Measurements from ENCODE around the gene NUP98.
"Not testable (repeated sequence)": the region's sequence is repeated elsewhere in the genome, so short reads cannot be mapped to it uniquely, and the experiment has no call there.

NUP98 gene

DNA sequence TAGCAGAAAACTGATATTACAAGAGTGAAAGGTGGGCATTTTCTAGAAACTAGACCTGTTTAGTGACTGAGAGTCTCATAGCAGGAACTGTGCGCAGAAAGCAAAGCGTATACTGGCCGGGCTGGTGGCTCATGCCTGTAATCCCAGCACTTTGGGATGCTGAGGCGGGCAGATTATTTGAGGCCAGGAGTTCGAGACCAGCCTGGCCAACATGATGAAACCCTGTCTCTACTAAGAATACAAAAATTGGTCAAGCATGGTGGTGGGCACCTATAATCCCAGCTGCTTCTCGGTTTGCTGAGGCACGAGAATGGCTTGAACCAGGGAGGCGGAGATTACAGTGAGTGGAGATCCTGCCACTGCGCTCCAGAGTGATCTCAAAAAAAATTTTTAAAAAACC is 1.8 kb upstream of the NUP98 start:
- DNase-seq (ENCODE audit: low read depth) = no peak

DNA sequence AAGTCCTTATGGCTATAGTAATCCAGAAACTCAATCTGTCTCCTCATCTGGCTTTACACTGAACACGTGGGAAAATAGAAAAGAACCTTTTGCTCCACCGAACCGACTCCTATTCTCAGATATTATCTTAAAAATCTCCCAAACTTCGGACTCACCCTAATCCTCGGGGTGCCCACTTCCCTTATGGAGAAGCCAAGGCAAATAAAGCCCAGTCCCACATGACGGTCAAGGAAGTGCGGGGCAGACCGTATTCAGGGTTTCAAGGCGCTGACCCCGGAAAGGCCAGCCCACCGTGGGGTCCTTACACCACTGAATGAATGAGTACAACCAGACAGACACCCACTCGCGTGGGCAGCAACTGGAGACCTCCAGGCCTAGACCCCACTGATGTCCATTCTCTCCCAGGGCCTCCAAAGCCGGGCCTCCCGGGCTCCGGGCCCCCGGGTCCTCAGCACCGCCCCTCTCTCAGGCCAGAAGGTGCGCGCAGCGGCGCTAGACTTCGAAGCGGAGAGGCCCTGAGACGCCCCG is 489 bp downstream of the NUP98 start:
- no peak for DNase-seq (ENCODE audit: low read depth)

DNA sequence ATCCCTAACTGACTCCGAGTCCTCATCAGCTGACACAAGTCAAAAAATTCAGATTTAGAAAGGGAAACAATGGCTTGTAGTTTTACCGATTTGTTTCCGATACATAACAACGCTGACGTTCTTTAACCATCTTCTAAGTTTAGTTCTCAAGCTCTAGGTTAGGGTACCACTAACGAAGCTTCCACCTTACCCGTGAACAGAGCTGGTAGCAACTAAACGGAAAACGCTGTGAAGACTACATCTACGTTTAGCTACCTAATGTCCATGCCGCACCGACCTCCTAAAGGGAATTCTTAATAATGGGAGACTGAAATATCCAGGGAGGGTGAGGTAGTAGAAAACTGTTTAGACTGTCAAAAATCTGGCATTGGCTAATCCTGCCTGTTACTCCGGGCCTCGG is 1.0 kb downstream of the NUP98 start:
- DNase-seq (ENCODE audit: low read depth) = no peak

DNA sequence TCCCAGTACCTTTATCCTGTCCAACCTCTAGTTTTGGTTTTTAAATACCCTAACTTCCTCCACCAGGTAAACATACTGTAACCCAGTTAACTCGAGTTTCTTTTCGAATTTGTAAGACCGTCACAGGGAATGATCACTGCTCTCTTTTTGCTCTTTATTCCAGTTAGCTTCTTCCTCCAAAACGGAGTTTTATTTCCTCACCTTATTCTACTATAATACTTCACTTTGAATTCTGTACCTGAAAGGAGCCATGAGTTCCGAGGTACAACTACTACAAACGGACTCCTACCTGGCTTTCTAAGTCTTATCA is 1.4 kb downstream of the NUP98 start:
- no peak for DNase-seq (ENCODE audit: low read depth)

DNA sequence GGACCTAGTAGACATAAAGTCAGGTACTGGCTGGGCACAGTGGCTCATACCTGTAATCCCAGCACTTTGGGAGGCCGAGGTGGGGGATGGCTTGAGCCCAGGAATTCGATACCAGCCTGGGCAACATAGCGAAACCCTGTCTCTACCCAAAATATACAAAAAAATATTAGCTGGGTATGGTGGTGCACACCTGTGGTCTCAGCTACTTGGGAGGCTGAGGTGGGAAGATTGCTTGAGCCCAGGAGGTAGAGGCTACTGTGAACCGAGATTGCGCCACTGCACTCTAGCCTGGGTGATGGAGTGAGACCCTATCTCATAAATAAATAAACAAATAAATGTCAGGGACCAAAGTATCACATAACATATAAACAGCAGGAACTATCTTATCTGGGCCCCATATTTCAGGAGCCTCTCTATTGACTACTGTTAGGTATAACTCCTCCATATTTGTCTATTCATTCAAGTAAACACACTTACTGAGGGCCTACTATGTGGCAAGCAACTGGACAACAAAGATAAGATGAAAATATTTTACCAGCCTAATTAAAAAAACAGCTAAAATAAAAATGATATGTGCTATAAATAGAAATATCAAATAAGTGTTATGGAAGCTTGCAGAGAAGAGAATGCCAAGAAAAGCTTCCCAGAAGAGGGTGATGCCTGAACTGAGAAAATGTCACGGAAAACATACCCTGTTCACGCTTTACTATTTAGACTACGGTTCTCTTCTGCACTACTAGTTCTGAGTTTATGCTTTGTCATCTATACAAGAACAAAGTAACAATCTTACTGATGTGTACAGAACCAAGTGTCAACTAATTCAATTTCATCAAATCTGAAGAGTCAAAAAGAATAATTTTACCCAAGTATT is 2.0 kb downstream of the NUP98 start:
- DNase-seq (ENCODE audit: low read depth) = no peak

DNA sequence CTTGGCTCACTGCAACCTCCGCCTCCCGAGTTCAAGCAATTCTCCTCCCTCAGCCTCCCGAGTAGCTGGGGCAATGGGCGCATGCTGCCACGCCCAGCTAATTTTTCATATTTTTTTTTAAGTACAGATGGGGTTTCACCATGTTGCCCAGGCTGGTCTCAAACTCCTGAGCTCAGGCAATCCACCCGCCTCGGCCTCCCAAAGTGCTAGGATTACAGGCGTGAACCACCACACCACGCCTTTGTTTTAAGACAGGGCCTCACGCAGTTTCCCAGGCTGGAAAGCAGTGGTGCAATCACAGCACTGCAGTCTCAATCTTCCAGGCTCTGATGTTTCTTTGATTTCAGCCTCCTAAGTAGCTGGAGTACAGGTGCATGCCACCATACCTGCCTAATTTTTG is 3.0 kb downstream of the NUP98 start:
- not testable (repeated sequence) for DNase-seq (ENCODE audit: low read depth)

DNA sequence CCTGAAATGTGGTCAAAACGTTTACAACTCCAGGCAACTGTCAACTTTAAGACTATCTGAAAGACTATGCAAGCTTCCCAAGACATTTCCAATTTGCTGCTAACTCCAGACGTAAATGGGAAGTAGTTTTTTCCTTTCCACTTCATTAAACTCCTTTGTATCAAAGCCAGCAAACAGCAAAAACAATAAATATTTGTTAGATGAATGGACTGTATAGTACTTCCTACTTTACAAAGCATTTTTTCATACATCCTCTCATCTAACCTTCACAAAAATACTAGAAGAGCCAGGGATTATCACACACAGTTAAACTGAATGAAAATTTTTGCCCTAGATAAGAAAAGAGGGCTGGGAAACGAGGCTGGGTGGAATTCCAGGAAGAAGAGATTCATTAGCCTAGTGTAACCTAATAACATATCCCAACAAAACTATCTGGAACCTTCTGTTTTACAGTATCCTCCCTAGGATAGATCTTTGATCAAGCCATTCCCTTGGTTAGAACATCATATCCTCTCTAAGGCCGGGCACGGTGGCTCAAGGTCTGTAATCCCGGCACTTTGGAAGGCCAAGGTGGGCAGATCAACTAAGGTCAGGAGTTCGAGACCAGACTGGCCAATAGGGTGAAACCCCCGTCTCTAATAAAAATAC is 10.4 kb downstream of the NUP98 start:
- no peak for DNase-seq (ENCODE audit: low read depth)

DNA sequence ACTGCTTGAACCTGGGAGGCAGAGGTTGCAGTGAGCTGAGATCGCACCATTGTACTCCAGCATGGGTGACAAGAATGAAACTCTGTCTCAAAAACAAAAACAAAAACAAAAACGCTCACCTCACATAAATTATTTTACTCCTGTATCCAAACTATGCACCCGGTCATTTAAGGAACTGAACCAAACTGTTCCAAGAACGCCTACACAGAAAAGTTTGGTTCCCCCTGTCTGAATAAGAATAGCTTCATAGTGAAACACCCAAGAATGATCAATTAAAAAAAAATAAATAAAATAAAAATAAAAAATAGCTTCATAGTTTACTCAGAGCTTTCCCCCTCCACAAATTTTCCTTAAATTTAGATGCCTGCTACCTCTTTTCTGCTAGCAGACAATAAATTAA is 13.7 kb downstream of the NUP98 start:
- DNase-seq (ENCODE audit: low read depth) = no peak

DNA sequence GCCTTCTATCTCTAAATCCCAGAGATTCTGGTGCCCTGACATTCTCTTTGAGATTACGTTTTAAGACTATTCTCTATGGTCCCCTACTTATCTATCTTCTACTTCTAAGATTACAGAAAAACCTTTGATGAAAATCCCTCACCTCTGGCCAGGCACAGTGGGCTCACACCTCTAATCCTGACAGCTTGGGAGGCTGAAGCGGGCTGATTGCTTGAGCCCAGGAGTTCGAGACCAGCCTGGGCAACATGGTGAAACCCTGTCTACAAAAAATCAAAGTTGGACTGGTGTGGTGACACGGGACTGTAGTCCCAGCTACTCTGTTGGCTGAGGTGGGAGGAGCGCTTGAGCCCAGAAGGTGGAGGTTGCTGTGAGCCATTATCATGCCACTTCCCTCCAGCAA is 14.4 kb downstream of the NUP98 start:
- no peak for DNase-seq (ENCODE audit: low read depth)

DNA sequence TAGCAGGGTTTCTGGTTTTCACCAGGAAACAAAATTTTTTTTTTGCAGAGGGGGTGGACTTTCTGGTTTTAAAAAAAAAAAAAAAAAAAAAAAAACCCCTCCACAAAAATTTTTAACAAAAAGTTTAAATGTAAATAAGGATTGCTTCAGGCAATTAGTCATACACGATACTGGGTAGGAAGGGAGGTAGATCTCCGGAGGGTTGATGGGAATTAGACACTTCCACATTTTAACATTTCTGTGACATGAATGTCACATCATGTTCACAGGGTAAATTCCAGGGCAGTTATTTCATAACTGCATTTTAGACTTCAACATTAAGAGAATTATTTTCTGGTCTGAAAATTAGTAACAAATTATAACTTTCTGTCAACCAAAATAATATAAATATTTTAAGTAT is 15.9 kb downstream of the NUP98 start:
- DNase-seq (ENCODE audit: low read depth) = no peak

DNA sequence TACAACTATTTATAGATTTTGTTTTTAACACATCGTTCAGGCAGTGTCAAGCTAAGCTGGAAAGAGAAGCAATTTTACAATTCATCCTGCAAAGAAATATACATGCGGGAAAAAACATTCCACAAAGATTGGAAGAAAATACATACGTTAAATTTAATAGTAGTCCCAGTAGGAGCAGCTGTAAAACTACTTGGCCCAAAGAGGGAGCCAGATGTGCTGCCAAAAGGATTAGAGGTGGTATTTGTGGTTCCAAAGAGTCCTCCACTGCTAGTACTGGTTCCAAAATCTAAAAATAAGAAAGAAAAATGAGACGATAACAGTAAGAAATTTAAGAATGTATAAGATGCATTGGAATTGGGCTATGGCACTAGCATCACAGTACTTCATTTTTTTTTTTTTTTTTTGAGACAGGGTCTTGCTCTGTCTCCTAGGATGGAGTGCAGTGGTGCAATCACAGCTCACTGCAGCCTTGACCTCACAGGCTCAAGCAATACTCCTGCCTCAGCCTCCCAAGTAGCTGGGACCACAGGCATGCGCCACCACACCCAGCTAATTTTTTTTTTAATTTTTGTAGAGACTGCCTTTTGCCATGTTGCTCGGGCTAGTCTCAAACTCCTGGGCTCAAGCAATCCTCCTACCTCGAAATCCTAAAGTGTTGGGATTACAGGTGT is 21.5 kb downstream of the NUP98 start:
- DNase-seq (ENCODE audit: low read depth) = no peak

DNA sequence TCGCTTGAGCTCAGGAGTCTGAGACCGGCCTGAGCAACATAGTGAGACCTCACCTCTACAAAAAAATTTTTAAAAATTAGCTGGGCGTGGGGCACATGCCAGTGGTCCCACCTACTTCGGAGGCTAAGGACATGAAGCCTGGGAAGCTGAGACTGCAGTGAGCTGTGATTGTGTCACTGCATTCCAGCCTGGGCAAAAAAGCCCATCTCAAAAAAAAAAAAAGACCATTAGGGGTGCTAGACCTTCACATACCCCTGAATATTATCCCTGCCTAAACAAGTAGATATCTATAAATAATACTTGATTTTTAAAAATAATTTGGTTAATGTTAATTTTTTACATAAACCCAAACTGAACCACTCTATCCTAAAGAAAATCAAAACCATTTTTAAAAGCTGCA is 24.2 kb downstream of the NUP98 start:
- DNase-seq (ENCODE audit: low read depth) = no peak

DNA sequence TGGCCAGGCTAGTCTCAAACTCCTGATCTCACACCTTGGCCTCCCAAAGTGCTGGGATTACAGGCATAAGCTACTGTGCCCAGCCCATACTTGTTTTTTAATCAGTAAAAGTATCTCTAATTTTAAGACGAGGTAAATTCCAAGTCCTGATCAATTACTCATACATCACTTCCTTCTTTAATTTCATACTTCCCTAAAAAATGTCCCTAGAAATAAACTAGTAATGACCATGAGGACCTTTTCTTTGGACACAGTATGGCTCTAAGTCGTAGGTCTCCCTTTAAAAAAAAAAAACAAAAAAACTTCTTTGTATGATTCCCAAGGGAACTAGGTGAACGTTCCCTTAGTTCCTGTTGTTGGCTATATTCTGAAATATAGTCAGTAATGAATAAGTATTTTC is 29.8 kb downstream of the NUP98 start:
- DNase-seq (ENCODE audit: low read depth) = no peak

DNA sequence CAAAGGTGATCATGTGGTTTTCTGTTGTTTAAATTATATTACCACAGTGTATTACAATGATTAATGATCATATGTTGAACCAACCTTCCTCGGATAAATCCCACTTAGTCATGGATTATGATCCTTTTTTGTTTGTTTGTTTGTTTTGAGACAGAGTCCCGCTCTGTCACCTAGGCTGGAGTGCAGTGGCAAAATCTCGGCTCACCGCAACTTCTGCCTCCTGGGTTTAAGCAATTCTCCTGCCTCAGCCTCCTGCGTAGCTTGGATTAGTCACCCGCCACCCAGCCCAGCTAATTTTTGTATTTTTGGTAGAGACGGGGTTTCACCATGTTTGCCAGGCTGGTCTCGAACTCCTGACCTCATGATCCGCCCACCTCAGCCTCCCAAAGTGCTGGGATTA is 30.5 kb downstream of the NUP98 start:
- not testable (repeated sequence) for DNase-seq (ENCODE audit: low read depth)

DNA sequence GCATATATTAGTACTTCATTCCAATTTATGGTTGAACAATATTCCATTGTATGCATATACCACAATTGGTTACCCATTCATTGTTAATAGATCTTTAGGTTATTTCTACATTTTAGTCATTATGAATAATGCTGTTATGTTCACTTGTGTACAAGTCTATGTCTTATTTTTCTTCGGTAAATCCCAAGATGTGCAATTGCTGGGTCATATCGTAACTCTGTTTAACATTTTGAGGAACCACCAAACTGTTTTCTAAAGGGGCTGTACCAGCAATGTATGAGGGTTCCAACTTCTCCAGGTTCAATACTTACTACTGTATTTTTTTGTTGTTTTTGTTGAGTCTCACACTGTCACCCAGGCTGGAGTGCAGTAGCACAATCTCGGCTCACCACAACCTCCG is 33.1 kb downstream of the NUP98 start:
- no peak for DNase-seq (ENCODE audit: low read depth)

DNA sequence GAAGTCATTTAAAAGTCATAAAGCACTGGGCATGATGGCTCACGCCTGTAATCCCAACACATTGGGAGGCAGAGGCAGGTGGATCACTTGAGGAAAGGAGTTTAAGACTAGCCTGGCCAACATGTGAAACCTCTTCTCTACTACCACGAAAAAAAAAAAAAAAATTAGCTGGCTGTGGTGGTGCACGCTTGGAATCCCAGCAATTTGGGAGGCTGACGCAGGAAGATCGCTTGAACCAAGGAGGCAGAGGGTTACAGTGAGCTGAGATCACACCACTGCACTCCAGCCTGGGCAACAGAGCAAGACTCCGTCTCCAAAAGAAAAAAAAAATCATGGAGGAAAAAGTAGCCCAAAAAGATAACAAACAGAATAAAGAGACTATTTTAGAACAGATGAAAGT is 42.2 kb downstream of the NUP98 start:
- DNase-seq (ENCODE audit: low read depth) = no peak

DNA sequence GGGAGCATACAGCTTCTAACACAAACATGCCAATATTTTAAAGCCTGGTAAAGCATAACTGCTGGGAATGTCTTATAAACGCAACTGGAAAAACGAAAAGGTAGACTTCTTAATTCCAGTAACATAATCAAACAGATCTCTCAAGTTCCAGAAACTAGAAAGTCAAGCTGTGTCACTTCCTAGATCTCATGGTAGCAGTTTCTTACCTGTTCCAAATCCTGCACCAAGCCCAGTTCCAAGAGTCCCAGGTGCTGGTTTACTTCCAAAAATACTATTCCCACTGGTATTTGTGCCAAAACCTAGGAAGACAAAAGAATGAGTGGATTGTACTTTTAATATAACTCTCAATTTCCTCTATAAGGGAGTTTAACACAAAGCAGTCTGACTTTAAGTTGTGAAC is 44.2 kb downstream of the NUP98 start:
- DNase-seq (ENCODE audit: low read depth) = no peak

DNA sequence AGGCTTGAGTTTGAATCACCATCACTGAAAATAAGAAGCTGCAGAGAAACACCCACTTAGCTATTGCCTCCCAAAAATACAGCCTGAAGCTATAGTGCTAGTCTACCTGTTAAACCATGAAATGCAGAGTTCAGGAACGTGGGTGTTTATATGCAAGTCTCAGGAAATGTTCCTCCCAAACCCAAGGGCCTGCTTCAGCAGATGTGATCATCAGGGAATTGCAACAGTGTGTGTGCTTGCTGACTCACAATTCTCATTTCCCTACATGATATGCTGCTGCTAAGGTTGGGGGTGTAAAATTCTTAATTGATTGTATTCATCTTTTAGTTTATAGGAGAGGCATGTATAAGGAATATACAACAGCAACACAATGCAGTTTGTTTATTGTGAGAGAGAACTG is 49.6 kb downstream of the NUP98 start:
- no peak for DNase-seq (ENCODE audit: low read depth)

DNA sequence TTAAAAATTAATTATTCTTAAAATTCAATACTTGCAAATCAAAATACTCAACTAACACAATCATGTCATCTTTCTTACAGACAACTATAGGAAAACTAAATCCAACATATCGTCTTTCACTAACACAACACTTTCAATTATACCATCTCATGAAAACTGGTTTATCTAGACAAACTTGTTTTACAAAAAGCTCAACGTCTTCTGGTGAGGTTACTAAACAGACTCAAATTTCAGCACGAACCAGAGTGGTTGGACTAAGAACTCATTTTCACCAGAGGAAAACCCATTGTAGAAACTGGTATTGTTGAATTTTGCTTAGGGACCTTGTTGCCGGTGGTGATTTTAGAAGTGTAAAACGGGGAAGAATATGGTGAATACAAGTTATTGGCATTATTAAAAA is 52.2 kb downstream of the NUP98 start:
- DNase-seq (ENCODE audit: low read depth) = no peak

DNA sequence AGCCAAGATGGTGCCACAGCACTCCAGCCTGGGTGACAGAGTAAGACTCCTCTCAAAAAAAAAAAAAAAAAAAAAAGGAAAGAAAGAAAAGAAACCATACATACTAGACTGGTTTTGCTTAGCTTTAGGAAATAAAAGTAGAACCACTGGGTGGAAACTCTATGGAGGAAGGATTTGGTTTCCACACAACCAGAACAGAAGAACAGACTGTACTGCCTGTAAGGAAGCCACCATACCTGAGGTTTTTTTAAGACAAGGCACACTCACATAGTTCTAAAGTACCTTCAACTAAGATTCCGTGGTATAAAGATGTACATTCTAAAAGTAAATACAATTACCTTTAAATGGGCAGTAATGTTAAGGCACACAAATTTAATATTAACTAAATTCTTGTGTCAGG is 58.6 kb downstream of the NUP98 start:
- no peak for DNase-seq (ENCODE audit: low read depth)

DNA sequence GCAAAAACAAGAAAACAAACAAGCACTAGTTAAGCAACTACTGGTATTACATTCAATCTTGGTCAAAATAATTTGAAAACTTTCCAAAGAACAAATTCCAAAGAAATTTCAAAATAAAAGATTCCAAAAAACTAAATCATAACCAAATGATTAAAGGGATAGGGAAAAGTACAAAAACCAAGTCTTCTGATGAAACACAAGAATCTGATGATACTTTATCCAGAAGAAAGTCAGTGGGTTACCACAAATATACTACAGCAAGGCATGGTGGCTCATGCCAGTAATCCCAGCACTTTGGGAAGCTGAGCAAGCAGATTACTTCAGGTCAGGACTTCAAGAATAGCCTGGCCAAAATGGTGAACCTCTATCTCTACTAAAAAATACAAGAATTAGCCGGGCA is 59.1 kb downstream of the NUP98 start:
- DNase-seq (ENCODE audit: low read depth) = no peak

DNA sequence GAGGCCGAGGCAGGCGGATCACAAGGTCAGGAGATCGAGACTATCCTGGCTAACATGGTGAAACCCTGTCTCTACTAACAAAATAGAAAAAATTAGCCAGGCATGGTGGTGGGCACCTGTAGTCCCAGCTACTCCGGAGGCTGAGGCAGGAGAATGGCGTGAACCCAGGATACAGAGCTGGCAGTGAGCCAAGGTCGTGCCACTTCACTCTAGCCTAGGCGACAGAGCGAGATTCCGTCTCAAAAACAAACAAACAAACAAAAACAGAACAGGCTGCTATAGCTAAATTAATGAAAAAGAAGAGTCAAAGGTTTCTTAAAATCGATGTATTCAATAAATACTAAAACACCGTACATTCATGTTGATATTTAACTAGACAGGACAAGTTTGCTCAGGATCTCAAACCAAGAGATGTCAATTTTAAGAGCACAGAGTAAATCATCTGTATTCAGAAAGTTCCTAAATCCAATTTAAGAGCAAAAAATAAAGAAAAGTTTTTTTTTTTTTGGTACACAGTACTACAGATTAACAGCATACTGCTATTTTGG is 59.9 kb downstream of the NUP98 start:
- no peak for DNase-seq (ENCODE audit: low read depth)

DNA sequence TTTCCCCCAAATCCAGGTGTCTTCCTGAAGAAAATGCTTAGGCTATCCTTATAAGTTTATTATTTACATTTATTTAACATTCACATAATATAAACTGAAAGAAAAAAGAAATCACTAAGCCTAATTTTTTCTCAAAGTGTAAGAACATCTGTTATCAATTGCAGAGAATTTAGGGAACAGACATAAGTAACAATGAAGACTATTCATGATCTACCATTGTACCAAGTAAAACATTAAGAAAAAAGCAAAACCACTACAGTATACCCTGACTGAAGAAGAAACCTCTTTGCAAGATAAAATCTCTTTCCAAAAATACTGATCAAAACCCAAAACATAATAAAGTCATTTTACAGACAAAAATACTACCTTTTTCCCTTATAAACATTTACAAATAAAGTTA is 60.5 kb downstream of the NUP98 start:
- no peak for DNase-seq (ENCODE audit: low read depth)

Data from T-helper 22 cell (primary cell).